Neuronal stem cell (in vitro differentiated cells): ENCODE results near the gene WDR76. TPM values are rescaled to one million over a fixed set of nuclear protein-coding genes. Genes with fewer than 3 reads are reported as not detected.

ENCODE experiments used
- DNase-seq: peaks from one replicate; pipeline ENCODE4 v3.0.0-alpha.2; 2013; ENCODE audit warnings: low spot score
- H2AFZ ChIP-seq: one replicate; pipeline ENCODE4 v1.6.1; 2013; ENCODE audit warnings: mild to moderate bottlenecking, low read length, inconsistent platforms
- H2AK5ac ChIP-seq: 2 replicates; pipeline ENCODE4 v1.6.1; 2013; ENCODE audit warnings: low read depth, mild to moderate bottlenecking, inconsistent platforms, low read length, moderate library complexity, mixed read lengths
- H2BK120ac ChIP-seq: 2 replicates; pipeline ENCODE4 v1.6.1; 2013; ENCODE audit warnings: low read depth, mild to moderate bottlenecking, inconsistent platforms, low read length, moderate library complexity, mixed read lengths
- H2BK12ac ChIP-seq: one replicate; pipeline ENCODE4 v1.6.1; 2013; ENCODE audit warnings: low read length, inconsistent platforms
- H2BK15ac ChIP-seq: 2 replicates; pipeline ENCODE4 v1.6.1; 2013; ENCODE audit warnings: mild to moderate bottlenecking, low read length, inconsistent platforms, mixed read lengths
- H2BK5ac ChIP-seq: one replicate; pipeline ENCODE4 v1.6.1; 2013; ENCODE audit warnings: inconsistent platforms, mild to moderate bottlenecking, low read length, moderate library complexity
- H3K14ac ChIP-seq: one replicate; pipeline ENCODE4 v1.6.1; 2013; ENCODE audit warnings: low read length, inconsistent platforms
- H3K18ac ChIP-seq: 2 replicates; pipeline ENCODE4 v1.6.1; 2013; ENCODE audit warnings: low read length, inconsistent platforms
- H3K23ac ChIP-seq: 2 replicates; pipeline ENCODE4 v1.6.1; 2013; ENCODE audit warnings: low read depth, mild to moderate bottlenecking, mixed read lengths, low read length, inconsistent platforms; ENCODE audit not compliant: poor library complexity
- H3K27ac ChIP-seq: replicated peaks from 3 replicates; pipeline ENCODE4 v1.5.1; 2013; ENCODE audit warnings: low read length, inconsistent platforms
- H3K27me3 ChIP-seq, 3 experiments: 2 replicates each; pipeline ENCODE4 v1.6.1; 2013; ENCODE audit warnings: low read length in 3 of 3, mild to moderate bottlenecking in 2 of 3, inconsistent platforms in 1 of 3, low read depth in 1 of 3, mixed read lengths in 1 of 3, moderate library complexity in 1 of 3; ENCODE audit not compliant: control insufficient read depth in 3 of 3, insufficient read depth in 3 of 3
- H3K36me3 ChIP-seq, 2 donors: replicated peaks in 1 of 2; 2 replicates each; pipeline ENCODE4 v1.6.1; 2013; ENCODE audit warnings: low read length in 2 of 2; ENCODE audit not compliant: control insufficient read depth in 2 of 2, insufficient read depth in 2 of 2
- H3K4ac ChIP-seq: 2 replicates; pipeline ENCODE4 v1.6.1; 2013; ENCODE audit warnings: inconsistent platforms, mild to moderate bottlenecking, low read length, moderate library complexity
- H3K4me1 ChIP-seq, 2 donors: 1 replicate in 1 of 2; 2 replicates in 1 of 2; pipeline ENCODE4 v1.6.1; 2013; ENCODE audit warnings: low read length in 2 of 2, low read depth in 1 of 2; ENCODE audit not compliant: control insufficient read depth in 2 of 2, insufficient read depth in 1 of 2
- H3K4me2 ChIP-seq: one replicate; pipeline ENCODE4 v1.6.1; 2013; ENCODE audit warnings: mild to moderate bottlenecking, low read length, inconsistent platforms; ENCODE audit not compliant: insufficient read depth, poor library complexity, severe bottlenecking
- H3K4me3 ChIP-seq, 2 donors: 2 replicates each; pipeline ENCODE4 v1.5.1; 2013; ENCODE audit warnings: low read length in 2 of 2, mild to moderate bottlenecking in 2 of 2, inconsistent platforms in 1 of 2, moderate library complexity in 1 of 2
- H3K79me1 ChIP-seq: one replicate; pipeline ENCODE4 v1.6.1; 2013; ENCODE audit warnings: low read depth, mild to moderate bottlenecking, inconsistent platforms, low read length, moderate library complexity
- H3K9ac ChIP-seq: one replicate; pipeline ENCODE4 v1.6.1; 2013; ENCODE audit warnings: mild to moderate bottlenecking, low read depth, low read length, inconsistent platforms; ENCODE audit not compliant: poor library complexity
- H3K9me3 ChIP-seq, 2 donors: replicated peaks in 1 of 2; 2 replicates each; pipeline versions ENCODE3 to v1.6.1; 2013; ENCODE audit warnings: low read length in 2 of 2, mild to moderate bottlenecking in 2 of 2, inconsistent platforms in 1 of 2, low read depth in 1 of 2, mixed read lengths in 1 of 2, moderate library complexity in 1 of 2; ENCODE audit not compliant: control insufficient read depth in 2 of 2, insufficient read depth in 1 of 2
- H4K8ac ChIP-seq: one replicate; pipeline ENCODE4 v1.6.1; 2013; ENCODE audit warnings: low read depth, mild to moderate bottlenecking, inconsistent platforms, low read length, moderate library complexity
- H4K91ac ChIP-seq: one replicate; pipeline ENCODE4 v1.6.1; 2013; ENCODE audit warnings: low read length, low read depth, mild to moderate bottlenecking, inconsistent platforms; ENCODE audit not compliant: poor library complexity
- WGBS, 2 donors: extraction: QIAGEN DNeasy Blood & Tissue Kit; methylation state at CpG; one replicate each; pipeline ENCODE4 v1.1.7; 2013; ENCODE audit warnings: missing lambda C conversion rate in 2 of 2, mixed read lengths in 1 of 2; ENCODE audit not compliant: insufficient read length in 2 of 2, insufficient replicate concordance in 1 of 2; ENCODE audit errors: extremely low coverage in 2 of 2; 5-methylcytosine and 5-hydroxymethylcytosine counted together
- polyA plus RNA-seq, 2 experiments: library from polyadenylated mRNA; stranded (reverse); fragments of 200-250 nt; gene quantifications; one replicate each; pipeline ENCODE4 v1.2.3, GENCODE V29; 2013

Gene WDR76
- 27.1 TPM for polyA plus RNA-seq (2013, experiment 1 of 2)
- 28.7 TPM for polyA plus RNA-seq (2013, experiment 2 of 2)

GRCh38 chr15:43826508-43827341 is at the start of gene WDR76:
WDR76 (plus strand) TSS chr15:43827002; CDS start chr15:43827033, 31 bp downstream.
- Histone ChIP-seq H2BK120ac (no peak within 1 kb of the TSS), H3K36me3 (peaks cover 5 to 37% of the 10 kb centered on the region in 2 donors), H3K4me3 (peak within 1 kb of the TSS; percentile 76 to 84), H2BK12ac (no peak within 1 kb of the TSS), H4K8ac (no peak within 1 kb of the TSS), H3K18ac (peak within 1 kb of the TSS; percentile 64), H3K9ac (peak within 1 kb of the TSS; percentile 84), H3K4me2 (peak within 1 kb of the TSS; percentile 80), H3K27me3 (no peaks in the 10 kb centered on the region), H3K9me3 (no peaks in the 10 kb centered on the region), H2AFZ (peak within 1 kb of the TSS; percentile 97), H2AK5ac (no peak within 1 kb of the TSS), H2BK5ac (no peak within 1 kb of the TSS), H3K4ac (no peak within 1 kb of the TSS), H3K4me1 (peaks cover 3 to 4% of the 10 kb centered on the region in 2 donors), H3K79me1 (no peaks in the 10 kb centered on the region), H3K14ac (no peak within 1 kb of the TSS), H4K91ac (no peak within 1 kb of the TSS), H3K27ac (no peak within 1 kb of the TSS), H2BK15ac (no peak within 1 kb of the TSS), H3K23ac (peak within 1 kb of the TSS; percentile 93)
- peak; percentile 61 for DNase-seq
- WGBS, 2 donors = no CpG with 5 or more reads among the region's 48 CpGs

GRCh38 chr15:43777267-43777914 is 49.4 kb upstream of the WDR76 start:
- Histone ChIP-seq H3K36me3 (peaks cover 4 to 30% of the 10 kb centered on the region in 2 donors), H2BK5ac (no peak overlapping the region), H3K4me2 (peak overlapping the region; percentile 94), H3K4me3 (peak overlapping the region in 1 of 2 donors; percentile 84), H3K27ac (no peak overlapping the region), H3K27me3 (peaks cover 0 to 10% (median 2%) of the 10 kb centered on the region in 3 experiments), H3K9me3 (no peaks in the 10 kb centered on the region), H3K23ac (peak overlapping the region; percentile 1), H4K8ac (no peak overlapping the region), H3K79me1 (no peaks in the 10 kb centered on the region), H3K14ac (no peak overlapping the region), H3K4me1 (peaks cover 0 to 7% of the 10 kb centered on the region in 2 donors), H4K91ac (no peak overlapping the region), H2BK120ac (no peak overlapping the region), H2AFZ (no peak overlapping the region), H3K4ac (no peak overlapping the region), H2AK5ac (no peak overlapping the region), H3K9ac (peak overlapping the region; percentile 57), H2BK12ac (no peak overlapping the region), H3K18ac (peak overlapping the region; percentile 53), H2BK15ac (no peak overlapping the region)
- DNase-seq = peak; percentile 49
- no CpG with 5 or more reads among the region's 31 CpGs for WGBS, 2 donors

GRCh38 chr15:43779016-43779415 is 47.8 kb upstream of the WDR76 start:
- Histone ChIP-seq H3K4me1 (peaks cover 0 to 7% of the 10 kb centered on the region in 2 donors), H2BK5ac (no peak overlapping the region), H3K14ac (no peak overlapping the region), H3K4me3 (no peak overlapping the region), H3K23ac (no peak overlapping the region), H3K4ac (no peak overlapping the region), H3K4me2 (no peak overlapping the region), H3K79me1 (no peaks in the 10 kb centered on the region), H2BK15ac (no peak overlapping the region), H4K91ac (no peak overlapping the region), H2BK12ac (no peak overlapping the region), H2AFZ (no peak overlapping the region), H3K27me3 (peaks cover 0 to 10% (median 2%) of the 10 kb centered on the region in 3 experiments), H4K8ac (no peak overlapping the region), H3K9ac (no peak overlapping the region), H3K36me3 (peaks cover 0 to 17% of the 10 kb centered on the region in 2 donors), H2BK120ac (no peak overlapping the region), H3K27ac (no peak overlapping the region), H3K9me3 (no peaks in the 10 kb centered on the region), H2AK5ac (no peak overlapping the region), H3K18ac (no peak overlapping the region)
- no CpG with 5 or more reads among the region's 1 CpG for WGBS, 2 donors
- DNase-seq = no peak

DNA sequence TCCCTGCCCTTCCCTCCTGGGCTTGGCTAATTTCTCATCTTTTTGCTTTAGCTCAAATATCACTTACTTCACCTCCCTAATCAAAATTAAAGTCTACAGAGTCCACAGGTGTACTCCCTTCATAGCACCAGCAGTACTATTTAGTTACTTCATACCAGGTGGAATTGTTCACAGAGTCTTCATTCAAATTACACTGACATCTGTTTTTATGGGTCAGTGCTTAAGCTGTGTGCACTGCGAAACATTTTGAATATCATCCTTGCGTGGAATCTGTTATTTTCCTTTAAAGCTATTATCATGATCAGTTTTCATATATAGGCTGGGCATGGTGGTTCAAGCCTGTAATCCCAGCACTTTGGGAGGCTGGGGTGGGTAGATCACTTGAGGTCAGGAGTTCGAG is 37.4 kb upstream of the WDR76 start:
- H3K4me3 ChIP-seq = no peak overlapping the region
- H3K9ac ChIP-seq = no peak overlapping the region
- no peaks in the 10 kb centered on the region for H3K27me3 ChIP-seq
- no peak overlapping the region for H2BK120ac ChIP-seq
- H3K4me2 ChIP-seq = no peak overlapping the region
- no peak overlapping the region for H3K14ac ChIP-seq
- DNase-seq = no peak
- H2BK12ac ChIP-seq = no peak overlapping the region
- no peak overlapping the region for H4K8ac ChIP-seq
- H2BK5ac ChIP-seq = no peak overlapping the region
- no peak overlapping the region for H4K91ac ChIP-seq
- H2BK15ac ChIP-seq = no peak overlapping the region
- no peaks in the 10 kb centered on the region for H3K9me3 ChIP-seq
- no peak overlapping the region for H3K27ac ChIP-seq
- no CpG with 5 or more reads among the region's 3 CpGs for WGBS, 2 donors
- H2AK5ac ChIP-seq = no peak overlapping the region
- no peaks in the 10 kb centered on the region for H3K79me1 ChIP-seq
- H2AFZ ChIP-seq = no peak overlapping the region
- H3K4me1 ChIP-seq = peaks cover 9 to 10% of the 10 kb centered on the region in 2 donors
- no peak overlapping the region for H3K4ac ChIP-seq
- peaks cover 8 to 15% of the 10 kb centered on the region in 2 donors for H3K36me3 ChIP-seq
- no peak overlapping the region for H3K18ac ChIP-seq
- H3K23ac ChIP-seq = no peak overlapping the region
